Brain microvascular endothelial cell (primary cell): ENCODE results near the gene SLC22A7.

Source experiments
- DNase-seq: peaks from one replicate; pipeline ENCODE4 v3.0.0-alpha.2; 2020
- H3K27ac ChIP-seq: fragments of 250-450 bp; sonication (Bioruptor Pico); 2 replicates; pipeline ENCODE4 v1.5.1; 2020; ENCODE audit warnings: mild to moderate bottlenecking, moderate library complexity
- H3K27me3 ChIP-seq: fragments of 250-450 bp; sonication (Bioruptor Pico); replicated peaks from 2 replicates; pipeline ENCODE4 v1.5.1; 2020; ENCODE audit warnings: mild to moderate bottlenecking
- H3K36me3 ChIP-seq: fragments of 250-450 bp; sonication (Bioruptor Pico); replicated peaks from 2 replicates; pipeline ENCODE4 v1.5.1; 2020; ENCODE audit warnings: mild to moderate bottlenecking
- H3K4me3 ChIP-seq: 2 replicates; pipeline ENCODE4 v1.5.1; 2011; ENCODE audit warnings: low read depth, mild to moderate bottlenecking, control low read depth, low read length, moderate library complexity
- CTCF ChIP-seq: IDR thresholded peaks from 2 replicates; pipeline ENCODE4 v1.5.1; 2011; ENCODE audit warnings: low read depth, mild to moderate bottlenecking, moderate library complexity, low read length, control low read depth, inconsistent platforms; ENCODE audit errors: missing control alignments
- in situ Hi-C: cut with HindIII; loops from 2 replicates; pipeline ENCODE4 v1.10.0; 2017; ENCODE audit warnings: low sequenced_read_pairs, low pct_ligation_motif_present

The SLC22A7 gene

GRCh38 chr6:43254846-43255245 is 43.2 kb upstream of the SLC22A7 start:
- Histone ChIP-seq H3K4me3 (no peak overlapping the region), H3K36me3 (no peaks in the 10 kb centered on the region), H3K27ac (no peak overlapping the region), H3K27me3 (peaks cover 23% of the 10 kb centered on the region)
- in situ Hi-C loops: no loop called here
- DNase-seq: no peak
- TF ChIP-seq CTCF: no peak

- H3K36me3 ChIP-seq: no peaks in the 10 kb centered on the region
- TF ChIP-seq CTCF: no peak
- no peak overlapping the region for H3K27ac ChIP-seq
- no peak for DNase-seq
- H3K4me3 ChIP-seq: no peak overlapping the region
- peaks cover 22% of the 10 kb centered on the region for H3K27me3 ChIP-seq
- in situ Hi-C loops: no loop called here
Observed at GRCh38 chr6:43255408-43256054, 42.5 kb upstream of the SLC22A7 start.

GRCh38 chr6:43256670-43257366 is 41.2 kb upstream of the SLC22A7 start:
- Histone ChIP-seq H3K27me3 (peaks cover 9% of the 10 kb centered on the region), H3K27ac (no peak overlapping the region), H3K4me3 (no peak overlapping the region), H3K36me3 (no peaks in the 10 kb centered on the region)
- in situ Hi-C loops: no loop called here
- DNase-seq: no peak
- TF ChIP-seq CTCF: no peak

- no peak for TF ChIP-seq CTCF
- in situ Hi-C loops: no loop called here
- DNase-seq: no peak
- no peak overlapping the region for H3K4me3 ChIP-seq
- H3K27ac ChIP-seq: no peak overlapping the region
- peaks cover 3% of the 10 kb centered on the region for H3K27me3 ChIP-seq
- no peaks in the 10 kb centered on the region for H3K36me3 ChIP-seq
Observed at GRCh38 chr6:43257367-43258145, 40.5 kb upstream of the SLC22A7 start.

GRCh38 chr6:43258180-43258579 is 39.9 kb upstream of the SLC22A7 start:
- Histone ChIP-seq H3K36me3 (no peaks in the 10 kb centered on the region), H3K27me3 (peaks cover 3% of the 10 kb centered on the region), H3K27ac (no peak overlapping the region), H3K4me3 (no peak overlapping the region)
- in situ Hi-C loops: no loop called here
- no peak for DNase-seq
- TF ChIP-seq CTCF: no peak
